K562 (cell line): Measurements from ENCODE around the gene SLCO1B1. TPM values are rescaled to one million over a fixed set of nuclear protein-coding genes. Genes with fewer than 3 reads are reported as not detected.

ENCODE experiments used
- ATAC-seq: fragments of 200-7000 bp; cut with Tn5 transposase; 3 replicates; pipeline ENCODE4 v1.9.1; 2020; ENCODE audit warnings: moderate library complexity
- BruUV-seq: library from RNA; stranded (reverse); fragments of 400-500 nt; replicated peaks from 2 replicates; lab custom pipeline; 2021; lab: Mats Ljungman, UMichigan
- CTCF ChIA-PET: fragments of 300-600 bp; formaldehyde crosslinking; extraction: SDS; loops from one replicate; lab custom pipeline; 2021; ENCODE audit warnings: low intra/inter-chr PET ratio; lab: Yijun Ruan, JAX
- POLR2A ChIA-PET: fragments of 300-600, 350-650 bp; sonication (Branson Sonifier 250); formaldehyde crosslinking; extraction: SDS; loops from one replicate; lab custom pipeline; 2021; ENCODE audit warnings: antibody characterized with exemption, inconsistent platforms; lab: Yijun Ruan, JAX
- DNase-seq, 4 experiments: peaks; one replicate each; pipeline versions ENCODE4 v3.0.0 to v3.0.0-alpha.2; 2011 to 2018; ENCODE audit warnings: low spot score in 3 of 4, mixed read lengths in 3 of 4; ENCODE audit errors: extremely low read depth in 1 of 4
- FAIRE-seq: peaks from 2 replicates; lab custom pipeline; 2011; peaks lifted over from hg19 to GRCh38; lab: Jason Lieb, UNC
- H2AFZ ChIP-seq: 2 replicates; pipeline ENCODE4 v1.6.0; 2011; ENCODE audit warnings: low read depth, low read length, control low read depth, inconsistent platforms
- H3K27ac ChIP-seq: fragments of 200-600 bp; 3 replicates; pipeline ENCODE4 v1.8.0; 2011; ENCODE audit warnings: low read depth, mild to moderate bottlenecking, control low read depth, inconsistent platforms, low read length, moderate library complexity, mixed read lengths; ENCODE audit errors: extremely low read depth
- H3K27me3 ChIP-seq, 2 experiments: fragments of 300-600 bp in 1 of 2; 2 replicates in 1 of 2; 3 replicates in 1 of 2; pipeline versions ENCODE4 v1.6.0 to v1.8.0; 2011; ENCODE audit warnings: inconsistent platforms in 2 of 2, low read length in 2 of 2, mild to moderate bottlenecking in 1 of 2, mixed read lengths in 1 of 2, moderate library complexity in 1 of 2; ENCODE audit not compliant: control insufficient read depth in 2 of 2, insufficient read depth in 2 of 2
- H3K36me3 ChIP-seq: fragments of 300-600 bp; 3 replicates; pipeline ENCODE4 v1.8.0; 2011; ENCODE audit warnings: mild to moderate bottlenecking, low read length, inconsistent platforms; ENCODE audit not compliant: control insufficient read depth, insufficient read depth
- H3K4me1 ChIP-seq, 2 experiments: fragments of 200-600 bp in 1 of 2; replicated peaks in 1 of 2; 2 replicates in 1 of 2; 3 replicates in 1 of 2; pipeline versions ENCODE4 v1.5.1 to v1.8.0; 2011; ENCODE audit warnings: inconsistent platforms in 2 of 2, low read length in 2 of 2, mild to moderate bottlenecking in 1 of 2, mixed read lengths in 1 of 2, moderate library complexity in 1 of 2; ENCODE audit not compliant: control insufficient read depth in 2 of 2, insufficient read depth in 2 of 2
- H3K4me2 ChIP-seq: 2 replicates; pipeline ENCODE4 v1.6.1; 2011; ENCODE audit warnings: low read length, control low read depth, inconsistent platforms, mixed read lengths; ENCODE audit not compliant: insufficient read depth
- H3K4me3 ChIP-seq: fragments of 200-600 bp; sonication (generic), shearing (Covaris generic); 2 replicates; pipeline ENCODE4 v1.5.1; 2016; ENCODE audit warnings: control low read depth, inconsistent platforms
- H3K79me2 ChIP-seq: fragments of 200-600 bp; 3 replicates; pipeline ENCODE4 v1.8.0; 2011; ENCODE audit warnings: low read length, inconsistent platforms; ENCODE audit not compliant: control insufficient read depth, insufficient read depth
- H3K9ac ChIP-seq, 2 experiments: 2 replicates each; pipeline versions ENCODE4 v1.6.0 to v1.6.1; 2011; ENCODE audit warnings: low read depth in 2 of 2, low read length in 2 of 2, control low read depth in 1 of 2, inconsistent platforms in 1 of 2, mild to moderate bottlenecking in 1 of 2, mixed read lengths in 1 of 2; ENCODE audit not compliant: insufficient read depth in 1 of 2
- H3K9me1 ChIP-seq: one replicate; pipeline ENCODE4 v1.6.0; 2011; ENCODE audit warnings: inconsistent platforms, mild to moderate bottlenecking, low read length, moderate library complexity; ENCODE audit not compliant: control insufficient read depth, insufficient read depth
- H3K9me3 ChIP-seq: replicated peaks from 2 replicates; pipeline ENCODE4 v1.5.1; 2011; ENCODE audit warnings: low read depth, low read length, inconsistent platforms; ENCODE audit not compliant: control insufficient read depth, insufficient read depth
- H4K20me1 ChIP-seq: replicated peaks from 2 replicates; pipeline ENCODE4 v1.6.1; 2011; ENCODE audit warnings: low read length, inconsistent platforms, mixed read lengths; ENCODE audit not compliant: control insufficient read depth, insufficient read depth
- CBX2 ChIP-seq: fragments of 200-600 bp; sonication (generic); IDR thresholded peaks from one replicate; pipeline ENCODE4 v1.6.1; 2012; ENCODE audit warnings: mild to moderate bottlenecking, low read length, inconsistent platforms; ENCODE audit not compliant: insufficient read depth, poor library complexity, severe bottlenecking
- DIDO1 ChIP-seq: fragments of 450-650 bp; IDR thresholded peaks from 2 replicates; pipeline ENCODE4 v1.6.1; 2016; ENCODE audit warnings: low read depth, missing biosample characterization, missing genetic modification characterization
- EZH2 ChIP-seq: IDR thresholded peaks from 2 replicates; pipeline ENCODE4 v1.6.1; 2012; ENCODE audit warnings: low read depth, mild to moderate bottlenecking, inconsistent platforms, low read length, borderline replicate concordance
- KDM2B ChIP-seq: fragments of 250-450 bp; sonication (Bioruptor Pico); IDR thresholded peaks from 2 replicates; pipeline ENCODE4 v1.8.0; 2021; ENCODE audit warnings: mild to moderate bottlenecking, moderate library complexity
- TEAD1 ChIP-seq, 2 experiments: fragments of 450-650 bp in 1 of 2; sonication (generic) in 1 of 2; formaldehyde crosslinking; IDR thresholded peaks; 2 replicates each; pipeline versions ENCODE4 v1.4.0 to v1.8.0; 2020 to 2022; ENCODE audit warnings: mild to moderate bottlenecking in 2 of 2, missing genetic modification reagents in 1 of 2
- TEAD4 ChIP-seq, 2 experiments: sonication (generic) in 1 of 2; formaldehyde crosslinking in 1 of 2; IDR thresholded peaks; 2 replicates each; pipeline versions ENCODE4 v1.6.1 to v1.8.0; 2012 to 2022; ENCODE audit warnings: borderline replicate concordance in 1 of 2, inconsistent platforms in 1 of 2, low read length in 1 of 2, mild to moderate bottlenecking in 1 of 2, missing genetic modification reagents in 1 of 2
- ZNF121 ChIP-seq: sonication (generic); formaldehyde crosslinking; conservative IDR thresholded peaks from 2 replicates; pipeline ENCODE4 v1.8.0; 2022; ENCODE audit warnings: missing genetic modification reagents
- ZNF76 ChIP-seq: fragments of 250-450 bp; sonication (Bioruptor Pico); IDR thresholded peaks from 2 replicates; pipeline ENCODE4 v1.4.0; 2020; ENCODE audit warnings: mild to moderate bottlenecking, moderate library complexity, borderline replicate concordance
- WGBS: fragments of 100-300 bp; shearing (Covaris generic); methylation state at CpG from one replicate; pipeline ENCODE4 v1.1.6; 2016; ENCODE audit warnings: low coverage, mixed read lengths; ENCODE audit not compliant: insufficient coverage; ENCODE audit errors: missing lambda C conversion rate; 5-methylcytosine and 5-hydroxymethylcytosine counted together
- in situ Hi-C: fragments of 300-500 bp; cut with MboI; formaldehyde crosslinking; loops from 4 replicates; pipeline ENCODE4 v1.15.0; 2018; ENCODE audit warnings: inconsistent platforms, mixed read lengths
- intact Hi-C: fragments of 100-400 bp; cut with micrococcal nuclease; formaldehyde crosslinking; loops from 2 replicates; pipeline ENCODE4 v1.14.2; 2022
- polyA plus RNA-seq, 8 experiments: library from polyadenylated mRNA; depleted of rRNA in 4 of 8; stranded (reverse) in 5 of 8; unstranded in 3 of 8; fragments of >200 nt; fragmentation: Nextera tagmentation in 2 of 8; fragmentation: Illumina TruSeq in 1 of 8; extraction: Ambion mirVana in 2 of 8; extraction: Trizol in 1 of 8; gene quantifications; 2 replicates each; pipeline versions ENCODE4 v1.2.1 to v1.2.3, GENCODE V29; 2011 to 2014; ENCODE audit warnings: inconsistent platforms in 1 of 8, missing spikeins in 1 of 8
- total RNA-seq, 7 experiments: library from RNA; depleted of rRNA in 6 of 7; stranded (reverse); fragments of >200 nt in 6 of 7; fragmentation: Illumina TruSeq in 2 of 7; extraction: Trizol in 2 of 7; gene quantifications; 2 replicates each; pipeline versions ENCODE4 v1.2.1 to v1.2.3, GENCODE V29; 2011 to 2021; ENCODE audit warnings: low replicate concordance in 1 of 7
- TF ChIP-seq, protein P1 (sequence below), 2 experiments: fragments of 450-650 bp in 1 of 2; sonication (generic) in 1 of 2; formaldehyde crosslinking in 1 of 2; IDR thresholded peaks; 2 replicates each; pipeline versions ENCODE4 v1.7.1 to v1.9.0; 2016 to 2022; ENCODE audit warnings: inconsistent platforms in 1 of 2, mild to moderate bottlenecking in 1 of 2, missing genetic modification reagents in 1 of 2
- TF ChIP-seq, protein P2 (sequence below): fragments of 450-650 bp; formaldehyde crosslinking; IDR thresholded peaks from 2 replicates; pipeline ENCODE4 v1.4.0; 2020; ENCODE audit warnings: mild to moderate bottlenecking, mixed read lengths

SLCO1B1 gene
- total and polyA plus RNA-seq, 9 of the 15 experiments (the other 6 are each of a cell fraction or from before 2014, with no cell fraction given) = 0.04 TPM; not detected in 8

GRCh38 chr12:21117995-21118394 lies 13.0 kb upstream of the SLCO1B1 start:
- intact Hi-C loops = no loop called here
- H3K9me1 ChIP-seq = no peaks in the 10 kb centered on the region
- H3K27me3 ChIP-seq = no peaks in the 10 kb centered on the region
- H4K20me1 ChIP-seq = no peaks in the 10 kb centered on the region
- no TSS peak for BruUV-seq
- TF ChIP-seq EZH2 (no peak), ZNF121 (CRISPR knock-in tag) (no peak), TEAD1 (CRISPR knock-in tag; IDR thresholded peaks at IDR 0.05) (no peak), ZNF76 (CRISPR knock-in tag) (no peak), DIDO1 (no peak), TEAD4 (IDR thresholded peaks at IDR 0.05; ENCODE audit: low read length) (no peak), TEAD4 (CRISPR knock-in tag; IDR thresholded peaks at IDR 0.05; ENCODE audit: borderline replicate concordance) (no peak), KDM2B (no peak), CBX2 (no peak)
- TF ChIP-seq, protein P1, sequence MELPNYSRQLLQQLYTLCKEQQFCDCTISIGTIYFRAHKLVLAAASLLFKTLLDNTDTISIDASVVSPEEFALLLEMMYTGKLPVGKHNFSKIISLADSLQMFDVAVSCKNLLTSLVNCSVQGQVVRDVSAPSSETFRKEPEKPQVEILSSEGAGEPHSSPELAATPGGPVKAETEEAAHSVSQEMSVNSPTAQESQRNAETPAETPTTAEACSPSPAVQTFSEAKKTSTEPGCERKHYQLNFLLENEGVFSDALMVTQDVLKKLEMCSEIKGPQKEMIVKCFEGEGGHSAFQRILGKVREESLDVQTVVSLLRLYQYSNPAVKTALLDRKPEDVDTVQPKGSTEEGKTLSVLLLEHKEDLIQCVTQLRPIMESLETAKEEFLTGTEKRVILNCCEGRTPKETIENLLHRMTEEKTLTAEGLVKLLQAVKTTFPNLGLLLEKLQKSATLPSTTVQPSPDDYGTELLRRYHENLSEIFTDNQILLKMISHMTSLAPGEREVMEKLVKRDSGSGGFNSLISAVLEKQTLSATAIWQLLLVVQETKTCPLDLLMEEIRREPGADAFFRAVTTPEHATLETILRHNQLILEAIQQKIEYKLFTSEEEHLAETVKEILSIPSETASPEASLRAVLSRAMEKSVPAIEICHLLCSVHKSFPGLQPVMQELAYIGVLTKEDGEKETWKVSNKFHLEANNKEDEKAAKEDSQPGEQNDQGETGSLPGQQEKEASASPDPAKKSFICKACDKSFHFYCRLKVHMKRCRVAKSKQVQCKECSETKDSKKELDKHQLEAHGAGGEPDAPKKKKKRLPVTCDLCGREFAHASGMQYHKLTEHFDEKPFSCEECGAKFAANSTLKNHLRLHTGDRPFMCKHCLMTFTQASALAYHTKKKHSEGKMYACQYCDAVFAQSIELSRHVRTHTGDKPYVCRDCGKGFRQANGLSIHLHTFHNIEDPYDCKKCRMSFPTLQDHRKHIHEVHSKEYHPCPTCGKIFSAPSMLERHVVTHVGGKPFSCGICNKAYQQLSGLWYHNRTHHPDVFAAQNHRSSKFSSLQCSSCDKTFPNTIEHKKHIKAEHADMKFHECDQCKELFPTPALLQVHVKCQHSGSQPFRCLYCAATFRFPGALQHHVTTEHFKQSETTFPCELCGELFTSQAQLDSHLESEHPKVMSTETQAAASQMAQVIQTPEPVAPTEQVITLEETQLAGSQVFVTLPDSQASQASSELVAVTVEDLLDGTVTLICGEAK (IDR thresholded peaks at IDR 0.05) = no peak
- TF ChIP-seq, protein P1 (CRISPR knock-in tag; IDR thresholded peaks at IDR 0.05) = no peak
- TF ChIP-seq, protein P2, sequence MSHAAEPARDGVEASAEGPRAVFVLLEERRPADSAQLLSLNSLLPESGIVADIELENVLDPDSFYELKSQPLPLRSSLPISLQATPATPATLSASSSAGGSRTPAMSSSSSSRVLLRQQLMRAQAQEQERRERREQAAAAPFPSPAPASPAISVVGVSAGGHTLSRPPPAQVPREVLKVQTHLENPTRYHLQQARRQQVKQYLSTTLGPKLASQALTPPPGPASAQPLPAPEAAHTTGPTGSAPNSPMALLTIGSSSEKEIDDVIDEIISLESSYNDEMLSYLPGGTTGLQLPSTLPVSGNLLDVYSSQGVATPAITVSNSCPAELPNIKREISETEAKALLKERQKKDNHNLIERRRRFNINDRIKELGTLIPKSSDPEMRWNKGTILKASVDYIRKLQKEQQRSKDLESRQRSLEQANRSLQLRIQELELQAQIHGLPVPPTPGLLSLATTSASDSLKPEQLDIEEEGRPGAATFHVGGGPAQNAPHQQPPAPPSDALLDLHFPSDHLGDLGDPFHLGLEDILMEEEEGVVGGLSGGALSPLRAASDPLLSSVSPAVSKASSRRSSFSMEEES (CRISPR knock-in tag) = no peak
- no peaks in the 10 kb centered on the region for H3K79me2 ChIP-seq
- in situ Hi-C loops = no loop called here
- DNase-seq = no peak
- no peak overlapping the region for H2AFZ ChIP-seq
- no peak for ATAC-seq
- H3K36me3 ChIP-seq = no peaks in the 10 kb centered on the region
- 6% methylated on average over 3 of the region's 3 CpGs for WGBS
- no peak for FAIRE-seq
- H3K27ac ChIP-seq = no peak overlapping the region
- POLR2A ChIA-PET = no interaction called here
- no peak overlapping the region for H3K4me3 ChIP-seq
- no peak overlapping the region for H3K4me2 ChIP-seq
- H3K9me3 ChIP-seq = no peaks in the 10 kb centered on the region
- H3K9ac ChIP-seq = no peak overlapping the region
- CTCF ChIA-PET = no interaction called here
- no peaks in the 10 kb centered on the region for H3K4me1 ChIP-seq
